Measurements from ENCODE around the gene CDKN1A. TPM values are rescaled to one million over a fixed set of nuclear protein-coding genes. Genes with fewer than 3 reads are reported as not detected.

CDKN1A gene
- total RNA-seq, 1 experiment from 2014 or later: 17.4 TPM

DNA sequence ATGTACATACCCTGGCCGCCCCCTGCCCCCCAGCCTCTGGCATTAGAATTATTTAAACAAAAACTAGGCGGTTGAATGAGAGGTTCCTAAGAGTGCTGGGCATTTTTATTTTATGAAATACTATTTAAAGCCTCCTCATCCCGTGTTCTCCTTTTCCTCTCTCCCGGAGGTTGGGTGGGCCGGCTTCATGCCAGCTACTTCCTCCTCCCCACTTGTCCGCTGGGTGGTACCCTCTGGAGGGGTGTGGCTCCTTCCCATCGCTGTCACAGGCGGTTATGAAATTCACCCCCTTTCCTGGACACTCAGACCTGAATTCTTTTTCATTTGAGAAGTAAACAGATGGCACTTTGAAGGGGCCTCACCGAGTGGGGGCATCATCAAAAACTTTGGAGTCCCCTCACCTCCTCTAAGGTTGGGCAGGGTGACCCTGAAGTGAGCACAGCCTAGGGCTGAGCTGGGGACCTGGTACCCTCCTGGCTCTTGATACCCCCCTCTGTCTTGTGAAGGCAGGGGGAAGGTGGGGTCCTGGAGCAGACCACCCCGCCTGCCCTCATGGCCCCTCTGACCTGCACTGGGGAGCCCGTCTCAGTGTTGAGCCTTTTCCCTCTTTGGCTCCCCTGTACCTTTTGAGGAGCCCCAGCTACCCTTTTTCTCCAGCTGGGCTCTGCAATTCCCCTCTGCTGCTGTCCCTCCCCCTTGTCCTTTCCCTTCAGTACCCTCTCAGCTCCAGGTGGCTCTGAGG, 7.6 kb downstream of the CDKN1A start:
- H3K23ac ChIP-seq (ENCODE audit: insufficient read length, low read depth, low read length): no peak overlapping the region
- no peak overlapping the region for H3K9ac ChIP-seq (ENCODE audit: extremely low read depth, insufficient read length, low read length)
- no peak overlapping the region for H4K91ac ChIP-seq (ENCODE audit: insufficient read length, low read depth, low read length)
- H4K8ac ChIP-seq (replicated peaks; ENCODE audit: insufficient read length, low read depth, low read length): no peak overlapping the region
- no peak overlapping the region for H2BK120ac ChIP-seq (ENCODE audit: low read depth, low read length, poor library complexity, severe bottlenecking)
- no peak overlapping the region for H2BK20ac ChIP-seq (ENCODE audit: low read depth, low read length, poor library complexity, severe bottlenecking)
- H3K18ac ChIP-seq (ENCODE audit: insufficient read length, low read depth, low read length): no peak overlapping the region
- Mint-ChIP-seq H3K4me1 (peaks cover 5% of the 10 kb centered on the region in 2 experiments), H3K27me3 (ENCODE audit: low read depth) (no peaks in the 10 kb centered on the region; the same call in 1 of the 2 replicates), H3K27ac (no peak overlapping the region; a peak in 1 of 7 replicates), H3K4me3 (no peak overlapping the region), H3K36me3 (ENCODE audit: insufficient read depth in 1 of 3, low read depth in 3 of 3) (peaks cover 0 to 40% (median 11%) of the 10 kb centered on the region in 3 experiments; a peak in 3 of 7 replicates), H3K9me3 (no peaks in the 10 kb centered on the region)
- H3T11ph ChIP-seq (ENCODE audit: low read length): no peak overlapping the region
- no peak overlapping the region for H3K4ac ChIP-seq (ENCODE audit: low read depth, low read length)
- H3K27ac ChIP-seq (ENCODE audit: insufficient read length, low read depth, low read length): no peak overlapping the region
- H2AK5ac ChIP-seq (ENCODE audit: insufficient read length, low read length): no peak overlapping the region
- no peak overlapping the region for H2BK12ac ChIP-seq (ENCODE audit: insufficient read length, low read depth, low read length)
- H3K56ac ChIP-seq (ENCODE audit: insufficient read length, low read depth, low read length): no peak overlapping the region
- WGBS (ENCODE audit: extremely low coverage, insufficient read length, low lambda C conversion rate): no CpG with 5 or more reads among the region's 11 CpGs
- H3K9me3 ChIP-seq (ENCODE audit: control insufficient read depth, low read depth, low read length): no peaks in the 10 kb centered on the region
- no peaks in the 10 kb centered on the region for H3K79me2 ChIP-seq (ENCODE audit: insufficient read depth, low read length)
- no peak overlapping the region for H3K14ac ChIP-seq (ENCODE audit: insufficient read depth, low read length)
- no peaks in the 10 kb centered on the region for H3K27me3 ChIP-seq (ENCODE audit: insufficient read depth, low read length)
- H2BK15ac ChIP-seq (ENCODE audit: low read depth, low read length): no peak overlapping the region
- no peaks in the 10 kb centered on the region for H3K79me1 ChIP-seq (ENCODE audit: insufficient read depth, low read depth, low read length, poor library complexity, severe bottlenecking)
- TF ChIP-seq, protein P1, sequence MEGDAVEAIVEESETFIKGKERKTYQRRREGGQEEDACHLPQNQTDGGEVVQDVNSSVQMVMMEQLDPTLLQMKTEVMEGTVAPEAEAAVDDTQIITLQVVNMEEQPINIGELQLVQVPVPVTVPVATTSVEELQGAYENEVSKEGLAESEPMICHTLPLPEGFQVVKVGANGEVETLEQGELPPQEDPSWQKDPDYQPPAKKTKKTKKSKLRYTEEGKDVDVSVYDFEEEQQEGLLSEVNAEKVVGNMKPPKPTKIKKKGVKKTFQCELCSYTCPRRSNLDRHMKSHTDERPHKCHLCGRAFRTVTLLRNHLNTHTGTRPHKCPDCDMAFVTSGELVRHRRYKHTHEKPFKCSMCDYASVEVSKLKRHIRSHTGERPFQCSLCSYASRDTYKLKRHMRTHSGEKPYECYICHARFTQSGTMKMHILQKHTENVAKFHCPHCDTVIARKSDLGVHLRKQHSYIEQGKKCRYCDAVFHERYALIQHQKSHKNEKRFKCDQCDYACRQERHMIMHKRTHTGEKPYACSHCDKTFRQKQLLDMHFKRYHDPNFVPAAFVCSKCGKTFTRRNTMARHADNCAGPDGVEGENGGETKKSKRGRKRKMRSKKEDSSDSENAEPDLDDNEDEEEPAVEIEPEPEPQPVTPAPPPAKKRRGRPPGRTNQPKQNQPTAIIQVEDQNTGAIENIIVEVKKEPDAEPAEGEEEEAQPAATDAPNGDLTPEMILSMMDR (conservative IDR thresholded peaks at IDR 0.05): no peak
- DNase-seq: no peak
- no peaks in the 10 kb centered on the region for H3K4me1 ChIP-seq (ENCODE audit: insufficient read depth, low read length)
- H3K4me2 ChIP-seq (ENCODE audit: insufficient read depth, insufficient read length, low read length): no peak overlapping the region
- no peak overlapping the region for H2BK5ac ChIP-seq (ENCODE audit: insufficient read length, low read length)
- H4K5ac ChIP-seq (ENCODE audit: insufficient read length, low read depth, low read length): no peak overlapping the region
- H3K23me2 ChIP-seq (ENCODE audit: insufficient read length, low read depth, low read length, poor library complexity, severe bottlenecking): no peaks in the 10 kb centered on the region
- no peaks in the 10 kb centered on the region for H4K20me1 ChIP-seq (ENCODE audit: control insufficient read depth, insufficient read depth, insufficient read length)
- H2AFZ ChIP-seq (ENCODE audit: low read length): no peak overlapping the region

Measured in H9 (cell line).